Femur (tissue), 1 donor: ENCODE data around the gene HSPG2.
"Not testable (repeated sequence)": the region's sequence is repeated elsewhere in the genome, so short reads cannot be mapped to it uniquely, and the experiment has no call there.

Experiments used
- DNase-seq: peaks from one replicate; pipeline ENCODE4 v3.0.0-alpha.2; 2017

HSPG2 gene

GRCh38 chr1:21839337-21840037 is 97.6 kb downstream of the HSPG2 start:
- no peak for DNase-seq

DNA sequence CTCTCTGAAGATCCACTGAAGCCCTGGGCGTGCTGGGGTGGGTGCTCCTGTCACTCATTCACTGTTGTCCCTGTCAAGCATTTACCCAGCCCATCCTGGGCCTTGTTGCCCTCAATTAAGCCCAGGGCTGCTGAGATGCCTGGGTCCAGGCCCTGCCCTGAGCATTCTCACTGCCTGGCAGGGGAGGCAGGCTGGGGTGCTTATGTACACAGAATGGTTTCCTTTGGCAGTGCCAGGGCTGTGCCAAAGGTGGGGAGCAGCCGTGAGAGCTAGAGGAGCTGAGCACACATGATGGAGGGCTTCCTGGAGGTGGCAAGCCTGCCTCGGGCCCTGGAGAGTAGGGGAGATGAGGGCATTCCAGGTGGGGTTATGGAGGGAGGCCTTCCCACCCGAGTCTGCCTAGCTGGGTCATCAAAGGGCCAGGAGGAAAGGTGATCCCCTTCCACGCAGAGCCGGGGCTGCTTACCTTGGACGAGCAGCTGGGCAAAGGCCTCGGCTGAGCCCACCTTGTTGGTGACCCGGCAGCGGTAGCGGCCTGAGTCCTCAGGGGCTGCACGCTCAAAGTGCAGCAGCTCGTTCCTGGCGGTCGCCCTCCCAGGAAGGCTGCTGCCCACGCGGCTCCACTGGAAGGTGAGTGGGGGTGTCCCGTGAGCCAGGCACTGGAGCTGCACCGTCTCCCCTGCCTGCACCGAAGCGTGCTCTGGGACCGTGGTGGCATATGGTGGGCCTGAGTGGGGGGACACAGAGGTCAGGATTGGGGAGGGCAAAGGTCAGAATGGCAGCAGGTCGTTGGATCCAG is 98.6 kb downstream of the HSPG2 start:
- no peak for DNase-seq

DNA sequence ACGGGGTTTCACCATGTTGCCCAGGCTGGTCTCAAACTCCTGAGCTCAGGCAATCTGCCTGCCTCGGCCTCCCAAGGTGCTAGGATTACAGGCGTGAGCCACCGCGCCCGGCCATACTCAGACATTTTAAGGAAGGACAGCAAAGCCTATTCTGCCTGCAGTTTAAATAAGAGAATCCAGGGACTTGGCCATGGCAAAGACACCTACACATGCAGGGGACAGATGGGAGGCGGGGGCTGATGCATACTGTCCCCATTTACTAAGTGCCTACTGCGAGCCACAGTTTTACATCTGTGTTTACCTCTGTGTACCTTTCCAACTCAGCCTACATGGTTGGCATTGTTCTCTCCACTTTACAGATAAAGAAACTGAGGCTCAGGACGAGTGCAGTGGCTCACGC is 99.6 kb downstream of the HSPG2 start:
- no peak for DNase-seq

- DNase-seq = no peak
Measured at GRCh38 chr1:21836729-21837128, 100.4 kb downstream of the HSPG2 start.

DNA sequence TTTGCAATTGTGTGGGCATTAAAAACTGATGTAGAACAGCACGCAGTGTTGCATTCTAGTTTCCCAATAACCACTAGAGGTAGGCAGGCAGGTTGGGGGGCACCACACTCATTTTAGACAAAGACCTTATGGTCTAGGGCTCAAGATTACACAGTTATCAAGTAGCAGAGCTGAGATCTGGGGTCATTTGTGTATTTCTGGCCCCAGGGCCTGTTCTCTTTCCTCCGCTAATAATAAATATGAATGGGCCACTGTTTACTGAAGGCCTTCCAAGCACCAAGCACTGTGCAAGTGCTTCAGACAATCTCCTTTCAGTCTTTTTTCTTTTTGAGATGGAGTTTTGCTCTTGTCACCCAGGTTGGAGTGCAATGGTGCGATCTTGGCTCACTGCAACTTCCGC is 101.1 kb downstream of the HSPG2 start:
- no peak for DNase-seq

DNA sequence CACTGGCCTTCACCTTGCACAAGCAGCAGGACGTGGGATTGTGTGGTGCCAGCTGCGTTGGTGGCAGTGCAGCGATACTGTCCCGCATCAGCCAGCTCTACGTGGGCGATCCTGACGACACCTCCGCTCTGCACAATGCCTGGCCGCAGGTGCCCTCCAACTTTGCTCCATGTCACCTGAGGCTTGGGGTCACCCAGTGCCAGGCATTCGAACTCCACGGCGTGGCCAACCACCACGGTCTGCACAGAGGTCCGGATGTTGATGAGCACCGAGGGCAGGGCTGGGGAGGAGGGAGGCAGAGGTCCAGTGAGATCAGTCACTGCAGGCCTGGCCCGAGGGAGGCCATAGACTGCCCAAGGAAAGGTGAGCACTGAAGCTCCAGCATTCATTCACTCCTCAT is 102.4 kb downstream of the HSPG2 start:
- no peak for DNase-seq

- no peak for DNase-seq
Measured at GRCh38 chr1:21834094-21834493, 103.0 kb downstream of the HSPG2 start.

GRCh38 chr1:21833392-21833976 is 103.6 kb downstream of the HSPG2 start:
- no peak for DNase-seq

GRCh38 chr1:21831454-21831970 is 105.6 kb downstream of the HSPG2 start:
- no peak for DNase-seq

DNA sequence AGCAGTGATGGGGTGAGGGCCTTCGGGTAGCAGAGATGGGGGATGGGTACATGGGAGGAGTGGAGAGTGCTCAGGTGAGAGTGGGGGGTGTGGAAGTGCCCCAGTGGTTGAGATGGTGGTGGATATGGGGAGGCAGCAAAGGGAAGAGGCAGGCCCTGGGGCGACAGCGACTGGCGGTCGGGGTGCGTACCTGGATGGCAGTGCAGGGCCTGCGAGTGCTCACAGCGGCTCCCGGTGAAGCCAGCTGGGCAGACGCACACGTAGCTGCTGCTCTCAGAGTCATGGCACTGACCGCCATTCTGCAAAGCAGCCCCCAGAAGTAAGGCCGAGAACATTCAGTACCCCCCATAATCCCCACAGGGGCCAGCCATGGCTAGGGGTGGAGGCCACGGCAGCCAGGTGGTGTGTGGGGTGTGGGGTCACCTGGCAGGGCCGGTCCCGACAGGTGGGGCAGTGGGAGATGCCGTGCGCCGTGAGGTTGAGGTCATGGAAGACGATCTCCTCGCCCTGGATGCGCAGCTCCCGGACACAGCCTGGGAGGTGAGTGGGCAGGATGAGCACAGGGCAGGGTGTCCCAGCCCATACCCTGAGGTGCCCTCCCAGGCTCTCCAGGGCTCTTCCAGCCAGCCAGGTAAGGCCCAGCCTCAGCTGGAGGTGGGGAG is 106.2 kb downstream of the HSPG2 start:
- DNase-seq = no peak

- DNase-seq = peak; percentile 17
Measured at GRCh38 chr1:21829294-21829693, 107.8 kb downstream of the HSPG2 start.

DNA sequence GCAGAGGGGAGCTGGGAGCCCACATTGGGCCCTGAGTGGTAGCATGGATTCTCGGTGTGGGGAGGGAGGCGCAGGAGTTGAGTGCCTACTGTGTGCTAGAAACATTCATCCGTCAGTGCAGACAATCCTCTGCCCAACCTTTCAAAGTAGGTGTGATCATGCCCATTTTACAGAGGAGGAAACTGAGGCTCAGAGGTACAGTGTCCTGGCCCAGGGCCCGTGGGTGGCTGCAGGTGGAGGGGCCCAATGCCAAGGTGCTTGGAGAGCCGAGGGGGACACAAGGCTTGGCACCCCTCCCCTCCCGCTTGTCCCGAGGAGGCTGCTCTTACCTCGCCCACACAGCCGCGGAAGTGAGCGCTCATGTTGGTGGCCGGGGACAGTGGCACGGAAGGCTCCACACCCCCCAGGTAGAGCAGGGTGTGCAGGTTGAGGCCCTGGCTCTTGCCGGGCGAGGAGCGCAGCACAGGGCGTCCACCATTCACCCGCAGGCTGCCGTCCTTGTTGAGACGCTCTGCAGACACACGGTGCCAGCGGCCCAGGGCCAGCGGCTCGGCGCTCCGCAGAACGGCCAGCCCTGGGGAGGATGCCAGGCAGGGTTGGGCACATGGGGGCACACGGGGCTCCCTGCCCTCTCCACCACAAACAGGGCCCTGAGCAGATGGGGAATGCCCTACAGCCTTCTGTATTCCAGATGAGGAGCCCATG is 108.5 kb downstream of the HSPG2 start:
- DNase-seq = peak; percentile 18

- peak; percentile 17 for DNase-seq
Measured at GRCh38 chr1:21828075-21828474, 109.0 kb downstream of the HSPG2 start.

- no peak for DNase-seq
Measured at GRCh38 chr1:21827141-21827679, 109.9 kb downstream of the HSPG2 start.

DNA sequence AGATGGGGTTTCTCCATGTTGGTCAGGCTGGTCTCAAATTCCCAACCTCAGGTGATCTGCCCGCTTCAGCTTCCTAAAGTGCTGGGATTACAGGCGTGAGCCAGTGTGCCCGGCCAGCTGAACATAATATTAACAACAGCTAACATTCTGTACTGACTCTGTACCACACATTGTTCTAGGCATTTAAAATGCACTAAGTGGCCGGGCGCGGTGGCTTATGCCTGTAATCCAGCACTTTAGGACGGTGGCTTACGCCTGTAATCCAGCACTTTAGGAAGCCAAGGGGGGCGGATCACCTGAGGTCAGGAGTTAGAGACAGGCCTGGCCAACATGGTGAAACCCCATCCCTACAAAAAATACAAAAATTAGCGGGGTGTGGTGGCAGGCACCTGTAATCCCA is 110.4 kb downstream of the HSPG2 start:
- DNase-seq = not testable (repeated sequence)

DNA sequence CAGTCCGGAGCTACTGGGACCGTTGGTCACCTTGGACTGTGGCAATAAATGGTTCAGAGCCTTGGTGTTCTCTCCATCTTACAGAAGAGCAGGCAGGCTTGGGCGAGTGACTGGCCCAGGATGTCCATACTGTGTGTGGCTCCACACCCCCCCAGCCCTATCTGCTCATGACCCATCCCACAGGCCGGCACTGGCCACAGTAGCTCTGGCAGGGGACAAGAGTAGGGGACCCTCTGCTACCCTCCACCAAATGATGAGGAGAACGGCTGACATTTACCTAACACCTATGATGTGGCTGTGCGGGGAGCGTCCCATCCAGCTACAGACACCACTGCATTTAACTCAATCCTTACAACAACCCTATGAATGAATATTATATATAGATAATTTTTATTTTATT is 111.7 kb downstream of the HSPG2 start:
- DNase-seq = no peak

- DNase-seq = no peak
Measured at GRCh38 chr1:21824926-21825325, 112.2 kb downstream of the HSPG2 start.

- DNase-seq = no peak
Measured at GRCh38 chr1:21823980-21824702, 113.0 kb downstream of the HSPG2 start.

- peak; percentile 21 for DNase-seq
Measured at GRCh38 chr1:21823206-21823979, 113.7 kb downstream of the HSPG2 start.

- no peak for DNase-seq
Measured at GRCh38 chr1:21822349-21822748, 114.8 kb downstream of the HSPG2 start.
